ENCODE data around the gene ZNF451. TPM values are rescaled to one million over a fixed set of nuclear protein-coding genes. Genes with fewer than 3 reads are reported as not detected.

ZNF451 gene
- total and polyA plus RNA-seq, 4 donors: 9.1 to 133 (median 27.1) TPM

DNA sequence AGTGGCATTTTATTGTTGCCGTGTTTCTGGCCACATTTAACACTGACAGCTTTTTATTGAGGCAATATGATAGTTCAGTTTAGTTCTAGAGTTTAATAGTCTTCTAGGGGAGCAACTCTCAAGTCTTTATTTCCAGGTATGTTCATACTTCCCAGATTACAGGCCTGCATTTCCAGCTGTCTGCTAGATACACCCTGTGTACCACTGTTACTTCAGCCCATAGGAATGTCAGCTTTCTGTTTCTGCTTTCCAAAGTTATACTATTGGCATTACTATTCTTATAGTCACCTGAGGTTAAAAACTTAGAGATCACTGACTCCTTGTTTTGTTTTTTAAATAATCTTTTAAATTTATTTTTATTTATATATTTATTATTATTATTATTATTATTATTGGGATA is 7.6 kb downstream of the ZNF451 start:
- H3K36me3 ChIP-seq (ENCODE audit: control insufficient read depth in 4 of 4, insufficient read depth in 4 of 4, low read length in 4 of 4): peaks cover 17 to 42% (median 40%) of the 10 kb centered on the region in 4 donors
- DNase-seq: no peak

DNA sequence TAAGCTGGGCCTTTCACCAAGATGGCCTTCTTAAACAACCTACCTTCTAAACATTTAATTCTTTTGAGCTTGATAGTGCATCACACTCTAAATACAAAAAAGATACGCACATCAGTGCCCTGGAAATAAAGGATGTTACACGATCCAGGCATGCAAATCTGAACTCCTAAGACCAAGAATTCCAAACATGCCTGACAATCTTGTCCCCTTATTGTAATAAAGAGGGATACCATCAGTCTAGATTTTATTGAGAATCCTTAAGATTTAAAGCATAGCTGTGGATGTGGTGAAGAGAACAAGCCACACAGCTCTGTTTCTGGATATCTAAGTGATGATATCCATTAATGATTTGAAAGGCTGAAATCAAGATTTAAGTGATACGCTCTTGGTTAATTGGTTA is 13.0 kb downstream of the ZNF451 start:
- H3K27ac ChIP-seq (ENCODE audit: low read depth in 1 of 2, low read length in 1 of 2): no peak overlapping the region
- no peak overlapping the region for H3K9ac ChIP-seq (ENCODE audit: insufficient read depth in 1 of 2, low read length in 2 of 2)
- DNase-seq (no peak), ATAC-seq (ENCODE audit: insufficient read depth, low FRiP score) (no peak)
- TF ChIP-seq, protein P1, sequence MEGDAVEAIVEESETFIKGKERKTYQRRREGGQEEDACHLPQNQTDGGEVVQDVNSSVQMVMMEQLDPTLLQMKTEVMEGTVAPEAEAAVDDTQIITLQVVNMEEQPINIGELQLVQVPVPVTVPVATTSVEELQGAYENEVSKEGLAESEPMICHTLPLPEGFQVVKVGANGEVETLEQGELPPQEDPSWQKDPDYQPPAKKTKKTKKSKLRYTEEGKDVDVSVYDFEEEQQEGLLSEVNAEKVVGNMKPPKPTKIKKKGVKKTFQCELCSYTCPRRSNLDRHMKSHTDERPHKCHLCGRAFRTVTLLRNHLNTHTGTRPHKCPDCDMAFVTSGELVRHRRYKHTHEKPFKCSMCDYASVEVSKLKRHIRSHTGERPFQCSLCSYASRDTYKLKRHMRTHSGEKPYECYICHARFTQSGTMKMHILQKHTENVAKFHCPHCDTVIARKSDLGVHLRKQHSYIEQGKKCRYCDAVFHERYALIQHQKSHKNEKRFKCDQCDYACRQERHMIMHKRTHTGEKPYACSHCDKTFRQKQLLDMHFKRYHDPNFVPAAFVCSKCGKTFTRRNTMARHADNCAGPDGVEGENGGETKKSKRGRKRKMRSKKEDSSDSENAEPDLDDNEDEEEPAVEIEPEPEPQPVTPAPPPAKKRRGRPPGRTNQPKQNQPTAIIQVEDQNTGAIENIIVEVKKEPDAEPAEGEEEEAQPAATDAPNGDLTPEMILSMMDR (IDR thresholded peaks at IDR 0.05; ENCODE audit: control extremely low read depth, extremely low read depth): no peak
- peaks cover 0 to 2% (median 0%) of the 10 kb centered on the region in 5 donors for H3K4me1 ChIP-seq (ENCODE audit: control insufficient read depth in 5 of 5, insufficient read depth in 5 of 5, low read length in 5 of 5)
- WGBS, 2 donors: 94% methylated on average over 3 of the region's 3 CpGs
- no peaks in the 10 kb centered on the region for H3K27me3 ChIP-seq (ENCODE audit: control insufficient read depth in 3 of 3, insufficient read depth in 3 of 3, low read length in 2 of 3)
- H3K36me3 ChIP-seq (ENCODE audit: control insufficient read depth in 4 of 4, insufficient read depth in 4 of 4, low read length in 4 of 4): peaks cover 16 to 48% (median 42%) of the 10 kb centered on the region in 4 donors
- no peak overlapping the region for H3K4me3 ChIP-seq
- H3K9me3 ChIP-seq (ENCODE audit: control insufficient read depth in 4 of 4, insufficient read depth in 3 of 4, low read length in 3 of 4): no peaks in the 10 kb centered on the region

More for the DNA sequence above, 7.6 kb downstream of the ZNF451 start:
- H3K9ac ChIP-seq (ENCODE audit: insufficient read depth in 1 of 2, low read length in 2 of 2): no peak overlapping the region
- H3K4me3 ChIP-seq: no peak overlapping the region
- 75 to 85% methylated on average over 1 of the region's 1 CpG for WGBS, 2 donors
- no peaks in the 10 kb centered on the region for H3K9me3 ChIP-seq (ENCODE audit: control insufficient read depth in 4 of 4, insufficient read depth in 3 of 4, low read length in 3 of 4)
- ATAC-seq (ENCODE audit: insufficient read depth, low FRiP score): no peak
- TF ChIP-seq, protein P1 (IDR thresholded peaks at IDR 0.05; ENCODE audit: control extremely low read depth, extremely low read depth): no peak
- H3K4me1 ChIP-seq (ENCODE audit: control insufficient read depth in 5 of 5, insufficient read depth in 5 of 5, low read length in 5 of 5): peaks cover 0 to 13% (median 2%) of the 10 kb centered on the region in 5 donors
- no peak overlapping the region for H3K27ac ChIP-seq (ENCODE audit: low read depth in 1 of 2, low read length in 1 of 2)
- H3K27me3 ChIP-seq (ENCODE audit: control insufficient read depth in 3 of 3, insufficient read depth in 3 of 3, low read length in 2 of 3): no peaks in the 10 kb centered on the region

DNA sequence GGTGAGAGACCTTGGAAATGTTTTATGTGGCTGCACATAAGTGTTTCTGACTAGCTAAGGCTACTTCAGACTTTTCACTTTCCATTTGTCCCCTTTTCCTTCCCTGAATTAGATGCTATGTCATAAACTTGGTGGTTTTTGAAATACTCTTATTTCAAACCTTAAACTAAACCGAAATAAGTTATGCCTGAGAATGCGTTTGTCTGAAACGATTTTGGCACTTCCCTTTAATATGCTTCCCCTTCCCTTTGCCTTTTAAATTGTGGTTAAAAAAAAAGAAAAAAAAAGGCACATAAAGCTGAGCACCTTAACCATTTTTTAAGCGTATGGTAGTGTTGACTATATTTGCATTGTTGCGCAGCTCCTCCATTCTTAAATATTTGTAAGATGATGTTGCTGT is 14.3 kb downstream of the ZNF451 start:
- H3K27me3 ChIP-seq (ENCODE audit: control insufficient read depth in 3 of 3, insufficient read depth in 3 of 3, low read length in 2 of 3): no peaks in the 10 kb centered on the region
- DNase-seq (no peak), ATAC-seq (ENCODE audit: insufficient read depth, low FRiP score) (no peak)
- H3K4me3 ChIP-seq: no peak overlapping the region
- H3K27ac ChIP-seq (ENCODE audit: low read depth in 1 of 2, low read length in 1 of 2): no peak overlapping the region
- no peaks in the 10 kb centered on the region for H3K9me3 ChIP-seq (ENCODE audit: control insufficient read depth in 4 of 4, insufficient read depth in 3 of 4, low read length in 3 of 4)
- peaks cover 16 to 45% (median 36%) of the 10 kb centered on the region in 4 donors for H3K36me3 ChIP-seq (ENCODE audit: control insufficient read depth in 4 of 4, insufficient read depth in 4 of 4, low read length in 4 of 4)
- peaks cover 0 to 2% (median 0%) of the 10 kb centered on the region in 5 donors for H3K4me1 ChIP-seq (ENCODE audit: control insufficient read depth in 5 of 5, insufficient read depth in 5 of 5, low read length in 5 of 5)
- no peak overlapping the region for H3K9ac ChIP-seq (ENCODE audit: insufficient read depth in 1 of 2, low read length in 2 of 2)
- WGBS, 2 donors: 25 to 76% methylated on average over 5 of the region's 5 CpGs
- TF ChIP-seq, protein P1 (IDR thresholded peaks at IDR 0.05; ENCODE audit: control extremely low read depth, extremely low read depth): no peak

DNA sequence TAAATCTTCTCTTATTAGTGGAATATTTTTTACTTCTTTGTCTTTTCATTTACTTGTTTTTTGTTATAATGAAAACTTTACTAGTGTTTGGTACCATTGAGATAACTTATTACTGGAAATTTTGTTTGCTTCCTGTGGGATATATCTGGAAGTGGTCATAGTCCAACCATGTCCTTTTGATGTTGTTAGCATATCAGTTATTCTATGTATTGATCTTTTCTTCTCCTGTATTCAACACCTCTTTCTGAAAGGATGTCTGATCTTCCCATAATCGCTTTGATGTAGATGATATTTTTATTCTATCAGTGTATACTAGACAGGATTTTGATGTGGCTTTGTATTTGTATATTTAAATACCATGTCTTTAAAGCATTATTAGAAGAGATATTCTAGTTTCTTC is 17.0 kb downstream of the ZNF451 start:
- no peak overlapping the region for H3K9ac ChIP-seq (ENCODE audit: insufficient read depth in 1 of 2, low read length in 2 of 2)
- no peaks in the 10 kb centered on the region for H3K9me3 ChIP-seq (ENCODE audit: control insufficient read depth in 4 of 4, insufficient read depth in 3 of 4, low read length in 3 of 4)
- H3K27ac ChIP-seq (ENCODE audit: low read depth in 1 of 2, low read length in 1 of 2): no peak overlapping the region
- H3K4me3 ChIP-seq: no peak overlapping the region
- no peaks in the 10 kb centered on the region for H3K27me3 ChIP-seq (ENCODE audit: control insufficient read depth in 3 of 3, insufficient read depth in 3 of 3, low read length in 2 of 3)
- peaks cover 0 to 2% (median 0%) of the 10 kb centered on the region in 5 donors for H3K4me1 ChIP-seq (ENCODE audit: control insufficient read depth in 5 of 5, insufficient read depth in 5 of 5, low read length in 5 of 5)
- peaks cover 2 to 19% (median 13%) of the 10 kb centered on the region in 4 donors for H3K36me3 ChIP-seq (ENCODE audit: control insufficient read depth in 4 of 4, insufficient read depth in 4 of 4, low read length in 4 of 4)
- TF ChIP-seq, protein P1 (IDR thresholded peaks at IDR 0.05; ENCODE audit: control extremely low read depth, extremely low read depth): no peak
- no peak for ATAC-seq (ENCODE audit: insufficient read depth, low FRiP score)
- 100% methylated on average over 1 of the region's 1 CpG for WGBS, 2 donors
- no peak for DNase-seq

All from lung (tissue), 12 donors.